ENCODE results near the gene COA6.

The COA6 gene

DNA sequence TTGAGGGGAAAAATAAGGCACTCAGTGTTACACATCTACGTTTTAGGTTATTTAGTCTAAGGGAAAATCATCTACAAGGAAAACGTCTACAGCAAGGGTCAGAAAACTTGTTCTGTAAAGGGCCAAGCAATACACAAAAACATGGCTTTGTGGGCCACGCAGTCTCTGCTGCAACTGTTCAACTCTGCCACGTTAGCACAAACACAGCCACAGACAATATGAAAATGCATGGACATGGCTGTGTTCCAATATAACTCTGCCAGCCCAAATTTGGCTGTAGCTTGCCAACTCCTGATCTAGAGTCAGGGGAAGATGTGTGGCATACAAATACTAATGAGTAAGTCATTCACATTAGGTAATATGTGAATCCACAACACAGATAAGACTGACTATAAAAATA, 40.7 kb downstream of the COA6 start:
- DNase-seq = no peak

DNA sequence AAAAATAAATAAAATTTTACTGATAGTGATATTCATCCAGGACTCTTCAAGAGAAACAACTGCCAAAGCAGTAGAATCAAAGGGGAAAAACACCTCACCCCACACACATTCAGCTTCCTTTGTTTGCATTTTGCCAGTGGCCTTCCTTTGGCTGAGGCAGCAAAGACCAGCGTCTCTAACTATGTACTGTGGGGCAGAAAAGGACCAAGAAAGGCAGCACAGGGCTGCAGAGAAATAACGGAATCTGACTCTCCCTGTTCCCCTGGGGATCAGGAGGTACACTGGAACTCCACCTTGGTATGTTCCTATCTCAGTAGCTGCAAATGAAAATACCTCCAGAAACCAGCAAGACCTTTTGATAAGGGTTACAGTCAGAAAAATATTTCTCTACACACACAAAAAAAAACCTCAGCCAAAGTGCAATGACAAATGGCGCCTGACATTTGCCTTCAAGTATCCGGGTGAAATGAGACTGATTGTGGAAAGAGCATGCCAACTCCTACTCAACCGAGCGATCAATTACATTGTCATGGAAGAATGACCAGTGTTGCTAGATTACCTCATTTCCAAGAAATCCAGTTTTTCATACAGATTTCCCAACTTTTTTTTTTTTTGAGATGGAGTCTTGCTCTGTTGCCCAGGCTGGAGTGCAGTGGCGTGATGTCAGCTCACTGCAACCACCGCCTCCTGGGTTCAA, 54.8 kb downstream of the COA6 start:
- DNase-seq = no peak

DNA sequence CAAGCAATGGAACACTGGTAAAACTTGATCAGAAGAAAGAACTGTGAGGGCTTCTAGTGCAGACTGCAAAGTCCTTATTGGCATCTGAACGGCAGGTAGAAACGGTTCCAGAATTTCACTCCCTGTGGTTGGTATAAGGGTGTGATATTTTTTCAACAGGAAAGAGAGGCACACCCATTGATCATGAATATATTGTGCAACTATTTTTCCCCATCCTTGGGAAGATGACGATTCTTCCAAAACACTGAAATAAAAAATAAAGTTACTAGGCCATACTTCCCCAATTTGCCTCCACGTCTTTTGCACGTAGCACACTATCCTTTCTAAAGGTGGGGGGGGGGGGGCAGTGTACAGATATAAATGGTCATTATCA, 56.2 kb downstream of the COA6 start:
- no peak for DNase-seq

DNA sequence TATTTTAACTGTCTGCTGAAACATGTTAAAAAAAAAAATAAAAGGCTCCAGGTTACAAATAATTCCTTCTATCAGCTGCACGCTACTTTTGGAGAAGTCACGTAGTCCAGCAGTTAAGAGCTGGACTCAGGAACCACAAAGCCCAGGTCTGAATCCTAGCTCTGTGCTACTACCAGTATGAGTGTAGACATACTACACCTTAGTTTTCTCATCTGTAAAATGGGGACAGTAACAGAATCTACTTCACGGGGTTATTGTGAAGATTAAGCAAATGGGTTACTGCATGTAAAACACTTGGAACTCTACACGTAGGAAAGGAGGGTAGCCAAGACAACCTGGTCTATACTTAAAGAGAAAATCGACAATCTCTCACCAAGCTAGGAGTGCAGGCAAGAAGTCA, 57.4 kb downstream of the COA6 start:
- no peak for DNase-seq

DNA sequence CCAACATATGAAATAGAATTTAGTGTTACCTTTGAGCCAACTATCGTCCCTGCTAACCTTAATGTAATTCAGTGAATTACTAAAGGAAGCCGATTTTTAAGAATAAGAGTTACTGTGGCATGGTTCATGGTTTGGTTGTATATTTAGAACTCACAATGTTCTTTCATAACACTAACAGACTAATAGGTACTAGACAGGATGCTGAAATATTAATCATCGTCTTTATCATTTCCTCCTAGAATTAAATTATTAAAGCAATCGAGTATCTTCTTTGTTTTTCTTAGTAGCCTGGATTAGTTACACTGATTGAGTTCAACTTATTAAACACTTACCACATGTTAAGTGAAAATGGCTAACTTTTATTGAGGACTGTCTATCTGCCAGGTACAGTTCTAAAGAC, 58.0 kb downstream of the COA6 start:
- no peak for DNase-seq

DNA sequence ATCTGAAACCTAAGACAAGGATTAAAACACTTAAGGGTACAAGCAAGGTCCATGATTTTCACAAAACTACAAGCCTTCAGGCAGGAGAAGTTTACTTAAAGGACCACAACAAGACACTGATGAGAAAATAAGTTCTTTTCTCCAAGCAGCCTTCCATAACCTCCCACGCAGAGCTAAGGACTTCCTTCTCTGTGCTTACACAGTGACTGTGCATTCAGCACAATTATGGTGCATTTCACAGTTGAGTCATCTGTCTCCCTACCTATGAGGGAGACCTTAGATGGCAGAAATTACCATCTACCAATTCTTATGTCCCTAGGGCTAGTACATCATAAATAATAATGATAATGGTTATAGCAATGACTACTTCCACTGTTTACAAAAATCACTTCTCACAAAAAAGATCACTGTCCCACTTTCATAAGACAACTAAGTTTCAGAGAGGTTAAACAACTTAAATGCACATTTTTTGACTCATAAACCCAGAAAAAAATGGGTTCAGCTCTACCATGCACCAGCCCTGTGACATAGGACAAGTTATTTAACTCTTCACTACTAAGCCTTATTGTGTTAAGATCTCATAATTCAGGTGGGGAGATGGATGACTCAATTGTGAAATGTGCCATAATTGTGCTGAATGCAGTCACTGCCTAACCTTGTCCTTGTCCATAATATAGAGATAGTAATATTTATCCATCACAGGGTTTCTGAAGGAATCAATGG, 60.5 kb downstream of the COA6 start:
- no peak for DNase-seq

Measured in left hindlimb (tissue), 1 donor.